Stimulated activated CD8-positive, alpha-beta memory T cell treated with anti-CD3 and anti-CD28 coated beads, Interleukin-2, amount 100 ng/mL, for 1 hour (primary cell): ENCODE data around the gene MAP3K12.
"Not testable (repeated sequence)": the region's sequence is repeated elsewhere in the genome, so short reads cannot be mapped to it uniquely, and the experiment has no call there.

Source experiments
- DNase-seq, 2 donors: peaks; one replicate each; pipeline ENCODE4 v3.0.0-alpha.2; 2020; ENCODE audit warnings: low read depth in 2 of 2

MAP3K12 gene

GRCh38 chr12:53435326-53435725 is 63.9 kb downstream of the MAP3K12 start:
- not testable (repeated sequence) for DNase-seq

GRCh38 chr12:53431187-53431586 is 68.1 kb downstream of the MAP3K12 start:
- no peak for DNase-seq

- DNase-seq = no peak
Observed at GRCh38 chr12:53430116-53430515, 69.1 kb downstream of the MAP3K12 start.
